T1000 (cell line): ENCODE measurements around the gene TMCO6.

Experiments used
- DNase-seq: peaks from one replicate; lab custom pipeline; 2025; ENCODE audit warnings: mixed read lengths; lab: John Stamatoyannopoulos, UW

TMCO6 gene

DNA sequence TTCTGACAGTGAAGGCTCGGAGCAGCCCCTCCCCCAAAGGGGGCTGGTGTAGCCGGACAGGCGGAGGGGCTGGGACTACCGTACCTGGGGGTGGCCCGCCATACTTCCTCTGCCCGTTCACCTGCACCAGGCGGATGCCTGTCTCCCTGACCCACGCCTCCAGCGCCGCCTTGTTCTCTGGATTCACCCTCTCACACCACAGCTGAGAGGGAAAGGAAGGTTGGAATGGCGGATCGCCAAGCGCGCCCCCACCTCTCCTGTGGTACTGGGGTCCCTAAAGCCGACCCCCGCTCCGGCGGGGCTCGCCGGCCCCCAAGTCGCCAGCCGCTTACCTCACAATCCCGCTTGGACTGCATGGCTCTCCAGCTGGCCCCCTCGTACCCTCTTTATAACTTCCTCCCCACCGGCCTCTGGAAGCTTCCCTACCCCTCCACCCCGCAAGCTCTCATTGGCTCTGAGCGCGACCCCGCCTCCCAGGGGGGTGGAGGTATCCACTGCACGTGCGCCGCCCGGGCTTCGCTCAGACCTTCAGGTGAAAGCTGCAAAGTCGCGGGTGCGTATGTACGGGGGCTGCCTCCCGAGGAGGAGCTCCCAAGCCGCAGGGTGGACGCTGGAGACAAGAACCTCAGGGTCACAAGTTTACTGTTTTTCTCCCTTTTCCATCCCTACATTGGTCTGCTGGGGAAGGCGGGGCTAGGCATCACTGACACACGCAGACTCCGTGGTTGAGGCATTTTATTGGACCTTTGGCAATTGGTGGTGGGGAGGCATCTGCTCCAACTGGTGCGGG is 34.1 kb downstream of the TMCO6 start, which contains the start of gene DND1:
TSS of gene DND1 (minus strand) at position 390 of the 790 bp plus-strand sequence. CDS start at position 356, 34 bp downstream.
- DNase-seq = no peak

DNA sequence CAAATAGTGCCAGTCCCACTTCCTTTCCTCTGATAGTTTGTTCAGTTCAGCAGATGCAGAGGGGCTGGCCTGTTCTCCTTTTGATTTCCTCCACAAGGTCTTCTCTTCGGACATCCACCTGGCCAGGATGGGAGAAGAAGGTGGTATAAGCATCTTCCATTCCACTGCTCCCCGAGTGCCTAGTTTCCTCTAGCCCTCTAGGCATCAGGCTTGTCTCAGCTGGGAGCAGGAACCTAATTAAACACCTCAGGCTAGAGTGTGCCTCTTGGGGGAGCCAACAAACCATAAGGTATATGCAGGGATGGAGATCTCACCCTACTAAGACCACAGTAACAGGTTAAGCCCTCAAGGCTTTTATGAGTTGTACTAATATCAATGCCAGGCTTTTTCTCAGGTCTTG is 35.0 kb downstream of the TMCO6 start:
- no peak for DNase-seq

DNA sequence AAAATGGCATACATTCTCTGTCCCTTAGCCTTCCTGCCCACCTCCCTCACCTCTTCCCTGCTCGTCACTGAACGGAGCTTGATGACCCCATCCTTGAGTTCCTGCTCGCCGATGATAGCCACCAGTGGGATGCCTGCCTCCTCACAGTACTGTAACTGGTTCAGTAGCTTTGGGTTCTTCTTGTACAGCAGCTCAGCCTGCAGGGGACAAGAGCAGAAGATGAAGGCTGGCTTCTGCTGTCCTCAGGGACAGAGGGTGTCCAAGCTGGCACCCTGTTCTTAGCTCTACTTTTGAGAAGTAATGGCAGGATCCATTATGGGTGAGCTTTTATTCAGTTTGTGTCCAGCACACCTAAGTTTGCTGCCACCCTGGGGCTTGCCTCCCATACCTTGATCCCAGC is 35.4 kb downstream of the TMCO6 start:
- no peak for DNase-seq

DNA sequence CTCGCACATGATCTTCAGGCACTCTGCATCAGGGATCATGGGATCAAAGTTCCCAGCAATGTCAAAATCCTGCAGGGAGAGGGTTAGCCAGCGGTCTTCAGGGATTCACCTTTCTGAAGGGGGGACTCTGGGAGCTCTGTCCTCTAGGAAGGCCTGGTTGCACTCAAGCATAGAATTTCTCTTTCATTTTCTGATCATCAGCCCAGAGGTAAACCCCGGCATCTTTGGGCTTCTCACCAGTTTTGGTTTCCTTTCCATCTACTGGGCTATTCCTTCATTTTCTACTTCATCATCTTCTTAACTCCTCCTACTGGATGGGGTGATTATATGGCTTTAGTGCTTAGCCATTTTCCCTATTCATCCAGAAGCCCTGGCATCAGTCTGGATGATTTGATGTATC is 38.7 kb downstream of the TMCO6 start:
- no peak for DNase-seq

GRCh38 chr5:140678993-140679392 is 39.7 kb downstream of the TMCO6 start:
- no peak for DNase-seq

GRCh38 chr5:140690376-140690932 is 51.2 kb downstream of the TMCO6 start:
- DNase-seq = no peak

GRCh38 chr5:140690941-140691924 is 52.0 kb downstream of the TMCO6 start, which contains the start of the genes HARS1 and HARS2:
TSS of gene HARS1 (minus strand) at chr5:140691370. CDS start at chr5:140691304, 66 bp downstream.
TSS of gene HARS2 (plus strand) at chr5:140691455. CDS start at chr5:140691649, 194 bp downstream.
- DNase-seq = peak; percentile 92

- DNase-seq = no peak
Observed at GRCh38 chr5:140694276-140694675, 55.0 kb downstream of the TMCO6 start.
